ENCODE measurements around the gene INPP5A. TPM values are rescaled to one million over a fixed set of nuclear protein-coding genes. Genes with fewer than 3 reads are reported as not detected.
A peak's percentile ranks its signal among the peaks of the same experiment; 100 is the strongest.

Gene INPP5A
- total and polyA plus RNA-seq, 10 of the 15 experiments (the other 5 are each of a cell fraction or from before 2014, with no cell fraction given), result 0.52 to 15.0 (median 6.3) TPM

DNA sequence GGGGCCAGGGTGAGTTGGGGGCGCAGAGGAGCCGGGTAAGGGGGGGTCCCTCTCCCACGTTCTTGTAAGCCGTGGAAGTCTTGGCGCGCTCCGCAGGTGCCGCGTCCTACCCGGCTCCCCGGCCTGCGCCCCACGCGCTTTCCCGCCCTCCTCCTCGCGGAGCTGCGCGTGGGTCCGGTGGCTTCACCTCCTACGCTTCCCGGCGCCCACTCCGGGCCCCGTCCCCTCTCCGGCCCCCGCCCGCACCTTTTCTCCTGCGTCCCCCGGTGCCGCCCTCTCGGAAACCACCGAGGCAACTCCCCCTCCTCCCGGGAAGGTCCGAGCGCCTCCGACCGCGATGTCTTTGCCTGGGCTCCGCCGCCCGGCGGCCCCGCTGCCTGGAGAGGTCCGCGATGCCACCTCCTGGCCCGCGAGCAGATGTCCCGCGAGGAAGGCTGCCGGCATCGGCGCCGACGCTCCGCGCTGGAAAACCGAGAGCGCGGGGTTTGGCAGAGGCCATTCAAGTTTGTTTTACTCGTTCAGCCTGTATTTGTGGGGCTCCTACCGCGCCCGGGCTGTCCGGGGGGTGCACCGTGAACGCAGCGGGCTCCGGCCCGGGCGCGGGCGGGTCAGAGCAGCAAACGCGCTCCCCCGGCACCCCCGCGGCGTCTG is 250.7 kb downstream of the INPP5A start:
- DNase-seq (ENCODE audit: low read depth, low spot score) (no peak), FAIRE-seq (no peak), ATAC-seq (no peak)
- no peak overlapping the region for H3K4me2 ChIP-seq (ENCODE audit: control insufficient read depth, insufficient read depth)
- H3K27me3 ChIP-seq (replicated peaks in 1 of 2; ENCODE audit: control insufficient read depth in 2 of 2, insufficient read depth in 2 of 2, low read length in 1 of 2), result no peaks in the 10 kb centered on the region
- ChIA-PET CTCF (no interaction called here), POLR2A (no interaction called here), SMC1A (ENCODE audit: uncharacterized antibody, unreplicated experiment) (no interaction called here), RAD21 (ENCODE audit: unreplicated experiment) (no interaction called here)
- no peak overlapping the region for H2AFZ ChIP-seq (ENCODE audit: control insufficient read depth, low read depth, low read length)
- BruUV-seq (replicated peaks), result no TSS peak
- no peaks in the 10 kb centered on the region for H3K36me3 ChIP-seq (ENCODE audit: control insufficient read depth in 2 of 2, insufficient read depth in 2 of 2, low read length in 1 of 2)
- H3K9ac ChIP-seq (ENCODE audit: control insufficient read depth, insufficient read depth, low read length), result no peak overlapping the region
- no peak overlapping the region for H3K27ac ChIP-seq (ENCODE audit: control insufficient read depth, insufficient read depth)
- intact Hi-C loops (cut with micrococcal nuclease; ENCODE audit: unreplicated experiment) (no loop called here), in situ Hi-C loops (cut with MboI) (no loop called here)
- H3K79me2 ChIP-seq (ENCODE audit: control insufficient read depth, insufficient read depth, low read length), result no peaks in the 10 kb centered on the region
- no peaks in the 10 kb centered on the region; the same call in 2 of the 3 replicates for H3K9me3 ChIP-seq (replicated peaks; ENCODE audit: control insufficient read depth, insufficient read depth, low read length)
- TF ChIP-seq, protein P1, sequence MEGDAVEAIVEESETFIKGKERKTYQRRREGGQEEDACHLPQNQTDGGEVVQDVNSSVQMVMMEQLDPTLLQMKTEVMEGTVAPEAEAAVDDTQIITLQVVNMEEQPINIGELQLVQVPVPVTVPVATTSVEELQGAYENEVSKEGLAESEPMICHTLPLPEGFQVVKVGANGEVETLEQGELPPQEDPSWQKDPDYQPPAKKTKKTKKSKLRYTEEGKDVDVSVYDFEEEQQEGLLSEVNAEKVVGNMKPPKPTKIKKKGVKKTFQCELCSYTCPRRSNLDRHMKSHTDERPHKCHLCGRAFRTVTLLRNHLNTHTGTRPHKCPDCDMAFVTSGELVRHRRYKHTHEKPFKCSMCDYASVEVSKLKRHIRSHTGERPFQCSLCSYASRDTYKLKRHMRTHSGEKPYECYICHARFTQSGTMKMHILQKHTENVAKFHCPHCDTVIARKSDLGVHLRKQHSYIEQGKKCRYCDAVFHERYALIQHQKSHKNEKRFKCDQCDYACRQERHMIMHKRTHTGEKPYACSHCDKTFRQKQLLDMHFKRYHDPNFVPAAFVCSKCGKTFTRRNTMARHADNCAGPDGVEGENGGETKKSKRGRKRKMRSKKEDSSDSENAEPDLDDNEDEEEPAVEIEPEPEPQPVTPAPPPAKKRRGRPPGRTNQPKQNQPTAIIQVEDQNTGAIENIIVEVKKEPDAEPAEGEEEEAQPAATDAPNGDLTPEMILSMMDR (IDR thresholded peaks at IDR 0.05 in 2 of 3, conservative IDR thresholded peaks at IDR 0.05 in 1 of 3; ENCODE audit: control insufficient read depth in 2 of 3, extremely low read depth in 1 of 3, insufficient read depth in 1 of 3, low read depth in 3 of 3, low read length in 3 of 3), result peak in 1 of 3 experiments; percentile 5; a peak in 1 of 6 replicates
- TF ChIP-seq PAX5 (IDR thresholded peaks at IDR 0.05; ENCODE audit: borderline replicate concordance, low read depth, low read length), result no peak
- no peak for TF ChIP-seq SUPT20H (IDR thresholded peaks at IDR 0.05; ENCODE audit: borderline replicate concordance, control insufficient read depth, low read depth, low read length)
- TF ChIP-seq KDM1A (IDR thresholded peaks at IDR 0.05; ENCODE audit: borderline replicate concordance), result no peak
- no peak overlapping the region for H3K4me3 ChIP-seq
- H3K4me1 ChIP-seq (ENCODE audit: control insufficient read depth, insufficient read depth, low read length), result no peaks in the 10 kb centered on the region
- no peaks in the 10 kb centered on the region for H4K20me1 ChIP-seq (ENCODE audit: control insufficient read depth, insufficient read depth)
- WGBS (ENCODE audit: insufficient coverage, insufficient replicate concordance, low lambda C conversion rate, missing lambda C conversion rate), result 8% methylated on average over 32 of the region's 79 CpGs

DNA sequence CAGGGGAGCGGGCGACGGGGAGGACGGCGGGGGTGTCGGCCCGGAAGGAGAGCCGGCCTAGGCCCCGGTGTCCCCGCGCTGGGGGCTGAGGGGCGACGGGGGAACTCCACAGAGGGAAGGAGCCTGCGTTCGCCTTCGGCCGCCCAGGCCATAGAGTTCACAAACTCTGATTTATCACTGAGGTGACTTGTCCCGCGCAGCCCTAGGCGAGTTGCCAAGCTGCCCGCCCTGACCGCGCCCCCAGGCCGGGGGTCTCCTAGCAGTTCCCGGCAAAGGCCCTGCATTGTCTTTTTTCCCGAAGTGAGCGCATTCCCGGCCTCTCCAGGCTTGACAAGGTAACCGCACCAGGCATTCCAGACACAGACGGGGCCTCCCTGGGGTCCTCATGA is 251.2 kb downstream of the INPP5A start:
- Histone ChIP-seq H3K9ac (ENCODE audit: control insufficient read depth, insufficient read depth, low read length) (no peak overlapping the region), H2AFZ (ENCODE audit: control insufficient read depth, low read depth, low read length) (no peak overlapping the region), H3K4me2 (ENCODE audit: control insufficient read depth, insufficient read depth) (no peak overlapping the region), H3K36me3 (ENCODE audit: control insufficient read depth in 2 of 2, insufficient read depth in 2 of 2, low read length in 1 of 2) (no peaks in the 10 kb centered on the region), H3K9me3 (replicated peaks; ENCODE audit: control insufficient read depth, insufficient read depth, low read length) (no peaks in the 10 kb centered on the region; the same call in 2 of the 3 replicates), H4K20me1 (ENCODE audit: control insufficient read depth, insufficient read depth) (no peaks in the 10 kb centered on the region), H3K4me1 (ENCODE audit: control insufficient read depth, insufficient read depth, low read length) (no peaks in the 10 kb centered on the region), H3K4me3 (no peak overlapping the region), H3K79me2 (ENCODE audit: control insufficient read depth, insufficient read depth, low read length) (no peaks in the 10 kb centered on the region), H3K27ac (ENCODE audit: control insufficient read depth, insufficient read depth) (no peak overlapping the region), H3K27me3 (replicated peaks in 1 of 2; ENCODE audit: control insufficient read depth in 2 of 2, insufficient read depth in 2 of 2, low read length in 1 of 2) (no peaks in the 10 kb centered on the region)
- ChIA-PET RAD21 (ENCODE audit: unreplicated experiment) (no interaction called here), POLR2A (no interaction called here), SMC1A (ENCODE audit: uncharacterized antibody, unreplicated experiment) (no interaction called here), CTCF (no interaction called here)
- DNase-seq (ENCODE audit: low read depth, low spot score), result no peak
- in situ Hi-C loops (cut with MboI), result no loop called here
- BruUV-seq (replicated peaks), result no TSS peak
- FAIRE-seq, result no peak
- WGBS (ENCODE audit: insufficient coverage, insufficient replicate concordance, low lambda C conversion rate, missing lambda C conversion rate), result 16% methylated on average over 21 of the region's 30 CpGs
- intact Hi-C loops (cut with micrococcal nuclease; ENCODE audit: unreplicated experiment), result no loop called here
- no peak for ATAC-seq
- TF ChIP-seq CHD4 (IDR thresholded peaks at IDR 0.05) (no peak), IRF4 (IDR thresholded peaks at IDR 0.05; ENCODE audit: low read depth, low read length) (no peak), NFYB (IDR thresholded peaks at IDR 0.05; ENCODE audit: insufficient read depth, low read depth, low read length) (no peak), EP300 (IDR thresholded peaks at IDR 0.05; ENCODE audit: borderline replicate concordance in 1 of 2, control insufficient read depth in 1 of 2, low read depth in 2 of 2, low read length in 2 of 2) (no peak), ATF7 (IDR thresholded peaks at IDR 0.05; ENCODE audit: low read depth) (no peak), SREBF2 (IDR thresholded peaks at IDR 0.05; ENCODE audit: low read length) (no peak)
- TF ChIP-seq, protein P2, sequence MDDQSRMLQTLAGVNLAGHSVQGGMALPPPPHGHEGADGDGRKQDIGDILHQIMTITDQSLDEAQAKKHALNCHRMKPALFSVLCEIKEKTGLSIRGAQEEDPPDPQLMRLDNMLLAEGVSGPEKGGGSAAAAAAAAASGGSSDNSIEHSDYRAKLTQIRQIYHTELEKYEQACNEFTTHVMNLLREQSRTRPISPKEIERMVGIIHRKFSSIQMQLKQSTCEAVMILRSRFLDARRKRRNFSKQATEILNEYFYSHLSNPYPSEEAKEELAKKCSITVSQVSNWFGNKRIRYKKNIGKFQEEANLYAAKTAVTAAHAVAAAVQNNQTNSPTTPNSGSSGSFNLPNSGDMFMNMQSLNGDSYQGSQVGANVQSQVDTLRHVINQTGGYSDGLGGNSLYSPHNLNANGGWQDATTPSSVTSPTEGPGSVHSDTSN (IDR thresholded peaks at IDR 0.05; ENCODE audit: insufficient replicate concordance, low read depth, low read length), result no peak
- TF ChIP-seq, protein P3, sequence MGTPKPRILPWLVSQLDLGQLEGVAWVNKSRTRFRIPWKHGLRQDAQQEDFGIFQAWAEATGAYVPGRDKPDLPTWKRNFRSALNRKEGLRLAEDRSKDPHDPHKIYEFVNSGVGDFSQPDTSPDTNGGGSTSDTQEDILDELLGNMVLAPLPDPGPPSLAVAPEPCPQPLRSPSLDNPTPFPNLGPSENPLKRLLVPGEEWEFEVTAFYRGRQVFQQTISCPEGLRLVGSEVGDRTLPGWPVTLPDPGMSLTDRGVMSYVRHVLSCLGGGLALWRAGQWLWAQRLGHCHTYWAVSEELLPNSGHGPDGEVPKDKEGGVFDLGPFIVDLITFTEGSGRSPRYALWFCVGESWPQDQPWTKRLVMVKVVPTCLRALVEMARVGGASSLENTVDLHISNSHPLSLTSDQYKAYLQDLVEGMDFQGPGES (IDR thresholded peaks at IDR 0.05), result no peak

Data from GM12878 (cell line).